Tibial nerve (tissue), 4 donors: Measurements from ENCODE around the gene NCF2. TPM values are rescaled to one million over a fixed set of nuclear protein-coding genes. Genes with fewer than 3 reads are reported as not detected.

ENCODE experiments used
- DNase-seq, 2 donors: peaks; one replicate each; pipeline ENCODE4 v3.0.0-alpha.2; 2019; ENCODE audit warnings: low spot score in 2 of 2
- H3K27ac ChIP-seq, 4 donors: fragments of 200-600 bp; sonication (generic) in 3 of 4; one replicate each; pipeline ENCODE4 v1.5.1; 2017 to 2019; ENCODE audit warnings: mild to moderate bottlenecking in 1 of 4
- H3K27me3 ChIP-seq, 2 donors: fragments of 200-600 bp; sonication (generic) in 1 of 2; one replicate each; pipeline versions ENCODE4 v1.5.1 to v1.6.0; 2017 to 2019
- H3K36me3 ChIP-seq, 3 donors: fragments of 200-600 bp; sonication (generic); one replicate each; pipeline ENCODE4 v1.5.1; 2018 to 2019
- H3K4me1 ChIP-seq, 4 donors: fragments of 200-600 bp; sonication (generic) in 3 of 4; one replicate each; pipeline ENCODE4 v1.5.1; 2017 to 2019
- H3K4me3 ChIP-seq, 4 donors: fragments of 200-600 bp; sonication (generic) in 3 of 4; one replicate each; pipeline ENCODE4 v1.5.1; 2017 to 2019; ENCODE audit warnings: mild to moderate bottlenecking in 1 of 4, moderate library complexity in 1 of 4
- H3K9me3 ChIP-seq, 4 donors: fragments of 200-600 bp; sonication (generic) in 3 of 4; one replicate each; pipeline ENCODE4 v1.5.1; 2017 to 2019
- EP300 ChIP-seq, 2 donors: sonication (generic); formaldehyde crosslinking; IDR thresholded peaks; one replicate each; pipeline ENCODE4 v1.6.1; 2017; ENCODE audit warnings: antibody characterized with exemption in 2 of 2, mild to moderate bottlenecking in 1 of 2
- POLR2A ChIP-seq, 2 donors: fragments of 450-650 bp; IDR thresholded peaks; one replicate each; pipeline ENCODE4 v1.6.1; 2017; ENCODE audit warnings: antibody characterized with exemption in 2 of 2, mild to moderate bottlenecking in 2 of 2, moderate library complexity in 2 of 2
- WGBS, 2 donors: methylation state at CpG; one replicate each; pipeline ENCODE4 v1.1.5; 2018; 5-methylcytosine and 5-hydroxymethylcytosine counted together
- total RNA-seq, 4 donors: library from RNA; depleted of rRNA; stranded (reverse); fragments of >200 nt; gene quantifications; one replicate each; pipeline ENCODE4 v1.1.0, GENCODE V29; 2016
- TF ChIP-seq, protein P1 (sequence below), 5 experiments: fragments of 200-600 bp in 3 of 5; fragments of 450-650 bp in 2 of 5; sonication (generic) in 3 of 5; IDR thresholded peaks; one replicate each; pipeline ENCODE4 v1.5.1; 2016 to 2019; ENCODE audit warnings: antibody characterized with exemption in 5 of 5, mild to moderate bottlenecking in 3 of 5, moderate library complexity in 2 of 5

Gene NCF2
- 10 to 100 TPM in 3 of 4 donors, 1 to 10 TPM in 1; 9.6 to 21.0 (median 17.1) TPM for total RNA-seq

DNA sequence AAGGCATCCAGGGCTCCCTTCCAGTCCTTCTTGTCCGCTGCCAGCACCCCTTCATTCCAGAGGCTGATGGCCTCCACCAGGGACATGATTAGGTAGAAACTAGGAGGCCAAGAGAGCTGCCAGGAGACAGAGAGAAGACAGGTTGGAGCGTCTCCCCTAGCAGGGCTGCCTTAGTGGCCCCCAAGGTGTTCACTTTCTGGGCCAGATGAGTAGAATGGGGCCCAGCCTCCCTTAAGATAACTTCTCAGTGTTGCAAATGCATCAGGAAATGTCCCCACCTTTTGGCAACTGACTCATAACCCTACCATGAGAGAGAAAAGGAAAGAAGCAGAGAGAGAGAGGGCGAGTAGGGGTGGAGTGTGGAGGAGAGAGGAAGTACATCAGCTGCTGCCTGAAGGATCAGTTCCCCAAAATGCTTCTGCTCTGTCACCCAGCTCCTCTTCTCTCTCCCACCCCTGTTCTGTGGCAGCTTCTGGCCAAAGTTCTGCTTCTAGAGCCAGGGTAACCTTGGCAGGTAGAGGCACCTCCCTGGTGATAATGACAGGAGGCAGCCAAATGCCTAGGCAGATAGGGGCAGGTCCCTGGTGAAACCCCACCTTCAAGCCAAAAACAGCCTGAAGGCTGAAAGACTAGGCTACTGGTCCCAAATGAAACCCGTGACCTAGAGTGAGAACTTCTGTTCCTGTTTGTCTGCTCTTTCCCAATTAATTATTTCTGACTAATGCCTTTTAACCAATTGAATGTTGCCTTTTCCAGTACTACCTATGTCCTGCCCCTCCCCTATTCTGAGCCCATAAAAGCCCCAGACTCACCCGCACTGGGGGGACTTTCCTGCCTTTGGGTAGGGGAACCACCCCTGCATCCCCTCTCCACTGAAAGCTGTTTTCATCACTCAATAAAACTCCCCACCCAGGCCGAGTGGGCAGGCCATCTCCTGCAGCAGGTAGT lies at the start of gene NCF2:
TSS of gene NCF2 (minus strand) at position 216 of the 948 bp plus-strand sequence. CDS start at position 86, 130 bp downstream.
- Histone ChIP-seq H3K27me3 (no peaks in the 10 kb centered on the region), H3K4me3 (peak within 1 kb of the TSS in 2 of 4 donors; percentile 6 to 33), H3K4me1 (peaks cover 0 to 4% (median 0%) of the 10 kb centered on the region in 4 donors), H3K9me3 (no peaks in the 10 kb centered on the region), H3K36me3 (no peaks in the 10 kb centered on the region), H3K27ac (peak within 1 kb of the TSS in 3 of 4 donors; percentile 48 to 75 (median 58))
- WGBS, 2 donors, result 79 to 81% methylated on average over 6 of the region's 6 CpGs
- DNase-seq, result peak in 1 of 2 donors; percentile 36
- TF ChIP-seq POLR2A (IDR thresholded peaks at IDR 0.05), result no peak
- TF ChIP-seq, protein P1, sequence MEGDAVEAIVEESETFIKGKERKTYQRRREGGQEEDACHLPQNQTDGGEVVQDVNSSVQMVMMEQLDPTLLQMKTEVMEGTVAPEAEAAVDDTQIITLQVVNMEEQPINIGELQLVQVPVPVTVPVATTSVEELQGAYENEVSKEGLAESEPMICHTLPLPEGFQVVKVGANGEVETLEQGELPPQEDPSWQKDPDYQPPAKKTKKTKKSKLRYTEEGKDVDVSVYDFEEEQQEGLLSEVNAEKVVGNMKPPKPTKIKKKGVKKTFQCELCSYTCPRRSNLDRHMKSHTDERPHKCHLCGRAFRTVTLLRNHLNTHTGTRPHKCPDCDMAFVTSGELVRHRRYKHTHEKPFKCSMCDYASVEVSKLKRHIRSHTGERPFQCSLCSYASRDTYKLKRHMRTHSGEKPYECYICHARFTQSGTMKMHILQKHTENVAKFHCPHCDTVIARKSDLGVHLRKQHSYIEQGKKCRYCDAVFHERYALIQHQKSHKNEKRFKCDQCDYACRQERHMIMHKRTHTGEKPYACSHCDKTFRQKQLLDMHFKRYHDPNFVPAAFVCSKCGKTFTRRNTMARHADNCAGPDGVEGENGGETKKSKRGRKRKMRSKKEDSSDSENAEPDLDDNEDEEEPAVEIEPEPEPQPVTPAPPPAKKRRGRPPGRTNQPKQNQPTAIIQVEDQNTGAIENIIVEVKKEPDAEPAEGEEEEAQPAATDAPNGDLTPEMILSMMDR (IDR thresholded peaks at IDR 0.05), result no peak
- TF ChIP-seq EP300 (IDR thresholded peaks at IDR 0.05), result peak in 1 of 2 donors; percentile 40

- 86 to 91% methylated on average over 7 of the region's 7 CpGs for WGBS, 2 donors
- no peak overlapping the region for H3K27ac ChIP-seq
- H3K9me3 ChIP-seq, result no peaks in the 10 kb centered on the region
- no peak for DNase-seq
- H3K4me1 ChIP-seq, result peaks cover 0 to 17% (median 0%) of the 10 kb centered on the region in 4 donors
- no peaks in the 10 kb centered on the region for H3K36me3 ChIP-seq
- H3K4me3 ChIP-seq, result no peak overlapping the region
- no peak for TF ChIP-seq EP300 (IDR thresholded peaks at IDR 0.05)
- TF ChIP-seq, protein P1 (IDR thresholded peaks at IDR 0.05), result no peak
- TF ChIP-seq POLR2A (IDR thresholded peaks at IDR 0.05), result no peak
- H3K27me3 ChIP-seq, result no peaks in the 10 kb centered on the region
Observed at GRCh38 chr1:183638649-183639387, 48.6 kb upstream of the NCF2 start.

DNA sequence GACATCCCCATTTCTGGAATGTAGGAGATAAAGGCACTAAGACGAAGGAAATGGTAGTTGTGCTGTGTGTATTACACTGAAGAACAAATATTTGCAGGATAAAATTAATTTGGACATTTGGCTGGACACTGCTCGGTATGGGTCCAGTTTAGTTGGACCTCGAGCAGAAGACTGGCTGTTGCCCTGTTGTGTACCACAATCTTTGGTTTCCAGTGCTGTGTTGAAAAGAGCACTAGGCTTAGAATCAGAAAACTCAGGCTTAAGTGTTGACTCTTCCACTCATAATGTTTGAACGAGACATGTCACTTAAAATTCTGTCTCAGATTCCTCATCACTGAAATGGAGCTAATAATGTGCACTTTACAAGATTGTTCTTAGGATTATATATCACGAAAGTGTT lies 46.5 kb upstream of the NCF2 start:
- peak overlapping the region in 2 of 4 donors; percentile 88 to 95 for H3K4me3 ChIP-seq
- H3K27me3 ChIP-seq, result no peaks in the 10 kb centered on the region
- peaks cover 0 to 37% (median 12%) of the 10 kb centered on the region in 4 donors for H3K4me1 ChIP-seq
- TF ChIP-seq EP300 (IDR thresholded peaks at IDR 0.05), result no peak
- TF ChIP-seq, protein P1 (IDR thresholded peaks at IDR 0.05), result no peak
- TF ChIP-seq POLR2A (IDR thresholded peaks at IDR 0.05), result no peak
- no peaks in the 10 kb centered on the region for H3K9me3 ChIP-seq
- WGBS, 2 donors, result 62 to 68% methylated on average over 5 of the region's 5 CpGs
- no peaks in the 10 kb centered on the region for H3K36me3 ChIP-seq
- peak overlapping the region in 1 of 4 donors; percentile 97 for H3K27ac ChIP-seq
- DNase-seq, result no peak

DNA sequence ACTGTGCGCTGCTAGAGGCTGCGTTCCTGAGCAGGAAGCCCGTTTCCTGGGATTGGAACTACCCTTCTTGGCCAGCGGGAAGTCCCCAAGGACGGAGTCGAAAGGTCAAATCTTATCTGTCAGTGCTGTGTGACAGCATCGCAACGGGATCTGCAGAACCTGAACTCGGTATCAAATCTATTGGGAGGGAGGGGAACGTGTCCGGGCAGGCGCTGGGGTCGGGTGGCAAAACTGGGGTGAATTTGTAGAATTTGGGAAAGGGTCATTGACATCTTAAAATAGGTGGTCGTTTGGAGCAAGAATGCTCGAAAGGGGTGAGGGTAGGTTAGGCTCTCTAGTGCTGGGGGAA lies 46.0 kb upstream of the NCF2 start:
- TF ChIP-seq, protein P1 (IDR thresholded peaks at IDR 0.05), result no peak
- Histone ChIP-seq H3K9me3 (no peaks in the 10 kb centered on the region), H3K4me3 (peak overlapping the region; percentile 81 to 95 (median 86)), H3K27ac (peak overlapping the region; percentile 86 to 97 (median 94)), H3K27me3 (no peaks in the 10 kb centered on the region), H3K36me3 (no peaks in the 10 kb centered on the region), H3K4me1 (peaks cover 0 to 41% (median 15%) of the 10 kb centered on the region in 4 donors)
- 3 to 4% methylated on average over 15 of the region's 15 CpGs for WGBS, 2 donors
- DNase-seq, result no peak
